ENCODE results near the gene LZIC.

The LZIC gene

DNA sequence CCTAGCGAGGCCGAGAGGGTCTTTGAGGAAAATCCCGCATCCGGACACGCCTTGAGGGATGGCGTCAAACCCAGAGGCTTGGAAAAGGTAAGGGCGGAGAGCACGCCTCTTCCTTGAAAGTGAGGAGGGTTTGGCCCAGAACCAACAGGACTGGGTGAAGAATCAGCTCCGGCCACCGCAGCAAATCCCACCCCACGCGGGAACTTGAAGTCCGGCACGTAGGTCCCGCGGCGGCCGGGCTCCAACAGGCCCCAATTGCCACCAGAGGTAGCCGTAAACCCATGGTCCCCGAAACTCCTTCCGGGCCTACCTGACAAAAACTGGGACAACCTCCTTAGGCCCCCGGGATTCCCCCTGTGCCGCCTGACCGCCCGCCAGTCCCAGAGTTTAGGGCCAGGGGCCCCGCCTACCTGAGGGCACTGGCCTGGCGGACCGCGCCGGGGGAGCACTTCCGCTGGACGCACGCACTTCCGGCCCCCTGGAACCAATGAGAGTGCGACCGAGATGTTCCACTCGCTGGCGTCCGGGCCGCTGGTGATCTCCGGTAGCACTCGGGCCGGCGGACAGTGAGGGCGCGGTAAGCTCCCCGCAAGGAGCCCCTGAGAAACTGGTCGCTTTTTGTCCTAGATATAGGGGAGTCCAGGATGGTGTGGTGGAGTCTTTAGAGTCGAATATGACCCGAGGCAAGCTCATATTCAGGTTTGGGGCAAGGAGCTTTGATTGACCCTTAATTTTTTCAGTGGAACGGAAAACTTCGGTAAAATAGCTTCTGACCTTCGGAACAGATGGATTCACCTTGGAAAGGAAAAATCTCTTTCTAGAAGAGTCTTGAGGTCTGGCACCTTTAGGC, at the start of gene LZIC, which contains the start of gene NMNAT1:
Gene LZIC, minus strand, starts transcription at position 453 of the 850 bp plus-strand sequence. CDS start 6,772 bp downstream, outside the sequence.
Gene NMNAT1, plus strand, starts transcription at position 537 of the 850 bp plus-strand sequence. CDS start 28,599 bp downstream, outside the sequence.
- Mint-ChIP-seq H3K9me3 (ENCODE audit: low read depth) (no peaks in the 10 kb centered on the region), H3K27ac (peak within 1 kb of the TSS; percentile 98), H3K36me3 (peaks cover 2% of the 10 kb centered on the region), H3K27me3 (no peaks in the 10 kb centered on the region), H3K4me3 (peak within 1 kb of the TSS; percentile 99), H3K4me1 (ENCODE audit: low read depth) (peaks cover 20% of the 10 kb centered on the region)

- Mint-ChIP-seq H3K36me3 (no peaks in the 10 kb centered on the region), H3K27me3 (peaks cover 10% of the 10 kb centered on the region), H3K27ac (no peak overlapping the region), H3K9me3 (ENCODE audit: low read depth) (no peaks in the 10 kb centered on the region), H3K4me3 (no peak overlapping the region), H3K4me1 (ENCODE audit: low read depth) (peaks cover 6% of the 10 kb centered on the region)
These were observed 49.7 kb upstream of the LZIC start for GRCh38 chr1:9992910-9993309.

DNA sequence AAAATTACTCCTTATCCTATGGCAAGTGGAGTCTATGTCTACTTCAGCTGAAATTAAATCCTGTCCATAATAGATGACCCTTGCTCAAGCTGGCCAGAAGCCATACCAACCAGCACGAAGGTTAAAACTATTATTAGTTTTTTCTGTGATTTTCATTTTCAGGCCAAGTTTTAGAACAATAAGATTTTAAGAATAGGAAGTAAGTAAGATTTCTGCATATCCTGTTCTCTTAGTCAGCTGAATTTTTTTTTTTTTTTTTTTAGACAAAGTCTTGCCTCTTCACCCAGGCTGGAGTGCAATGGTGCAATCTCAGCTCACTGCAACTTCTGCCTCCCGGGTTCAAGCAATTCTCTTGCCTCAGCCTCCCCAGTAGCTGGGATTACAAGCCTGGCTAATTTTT, 47.8 kb upstream of the LZIC start:
- H3K27ac Mint-ChIP-seq = no peak overlapping the region
- peaks cover 5% of the 10 kb centered on the region for H3K27me3 Mint-ChIP-seq
- no peaks in the 10 kb centered on the region for H3K9me3 Mint-ChIP-seq (ENCODE audit: low read depth)
- H3K36me3 Mint-ChIP-seq = no peaks in the 10 kb centered on the region
- H3K4me3 Mint-ChIP-seq = no peak overlapping the region
- no peaks in the 10 kb centered on the region for H3K4me1 Mint-ChIP-seq (ENCODE audit: low read depth)

DNA sequence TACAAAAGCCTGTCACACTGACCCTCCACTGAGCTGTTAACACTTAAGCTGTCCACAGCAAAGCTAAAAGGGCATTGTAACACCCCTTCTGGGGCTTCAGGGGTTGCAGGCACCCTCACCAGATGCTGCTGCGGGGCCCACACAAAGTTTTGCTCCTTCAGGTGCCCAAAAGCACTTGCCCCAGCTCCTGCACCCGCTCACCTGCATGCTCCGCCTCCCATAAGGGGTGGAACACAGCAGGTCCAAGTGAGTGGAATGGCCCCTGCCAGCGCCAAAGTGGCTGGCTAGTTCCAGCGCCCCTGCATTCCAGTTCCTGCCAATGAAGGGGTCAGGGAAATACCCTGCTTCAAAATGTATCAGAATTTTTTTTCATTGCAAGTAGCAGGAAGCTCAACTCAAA, 46.6 kb upstream of the LZIC start:
- Mint-ChIP-seq H3K4me1 (ENCODE audit: low read depth) (no peaks in the 10 kb centered on the region), H3K4me3 (no peak overlapping the region), H3K9me3 (ENCODE audit: low read depth) (no peaks in the 10 kb centered on the region), H3K27me3 (peaks cover 5% of the 10 kb centered on the region), H3K36me3 (no peaks in the 10 kb centered on the region), H3K27ac (no peak overlapping the region)

GRCh38 chr1:9985001-9985400, 41.8 kb upstream of the LZIC start:
- H3K27ac Mint-ChIP-seq = no peak overlapping the region
- H3K4me1 Mint-ChIP-seq (ENCODE audit: low read depth) = no peaks in the 10 kb centered on the region
- peaks cover 5% of the 10 kb centered on the region for H3K36me3 Mint-ChIP-seq
- no peaks in the 10 kb centered on the region for H3K27me3 Mint-ChIP-seq
- H3K4me3 Mint-ChIP-seq = no peak overlapping the region
- no peaks in the 10 kb centered on the region for H3K9me3 Mint-ChIP-seq (ENCODE audit: low read depth)

DNA sequence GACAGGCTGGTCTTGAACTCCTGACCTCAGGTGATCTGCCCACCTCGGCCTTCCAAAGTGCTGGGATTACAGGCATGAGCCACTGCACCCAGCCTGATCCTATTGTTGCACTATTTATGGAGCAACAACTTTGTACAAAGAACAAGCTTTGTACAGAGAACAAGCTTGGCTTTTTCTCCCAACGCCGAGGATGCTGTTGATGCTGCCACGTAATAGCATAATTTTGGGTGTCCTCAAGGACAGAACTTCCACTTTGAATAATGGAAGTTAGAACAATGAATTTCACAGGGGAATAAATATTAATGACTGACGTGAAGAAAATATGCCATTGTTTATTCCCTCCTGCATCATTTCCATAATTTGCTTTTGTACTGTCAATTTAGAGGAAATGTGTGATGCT, 41.1 kb upstream of the LZIC start:
- no peak overlapping the region for H3K4me3 Mint-ChIP-seq
- H3K9me3 Mint-ChIP-seq (ENCODE audit: low read depth) = no peaks in the 10 kb centered on the region
- no peaks in the 10 kb centered on the region for H3K27me3 Mint-ChIP-seq
- H3K27ac Mint-ChIP-seq = no peak overlapping the region
- H3K4me1 Mint-ChIP-seq (ENCODE audit: low read depth) = no peaks in the 10 kb centered on the region
- H3K36me3 Mint-ChIP-seq = peaks cover 5% of the 10 kb centered on the region

DNA sequence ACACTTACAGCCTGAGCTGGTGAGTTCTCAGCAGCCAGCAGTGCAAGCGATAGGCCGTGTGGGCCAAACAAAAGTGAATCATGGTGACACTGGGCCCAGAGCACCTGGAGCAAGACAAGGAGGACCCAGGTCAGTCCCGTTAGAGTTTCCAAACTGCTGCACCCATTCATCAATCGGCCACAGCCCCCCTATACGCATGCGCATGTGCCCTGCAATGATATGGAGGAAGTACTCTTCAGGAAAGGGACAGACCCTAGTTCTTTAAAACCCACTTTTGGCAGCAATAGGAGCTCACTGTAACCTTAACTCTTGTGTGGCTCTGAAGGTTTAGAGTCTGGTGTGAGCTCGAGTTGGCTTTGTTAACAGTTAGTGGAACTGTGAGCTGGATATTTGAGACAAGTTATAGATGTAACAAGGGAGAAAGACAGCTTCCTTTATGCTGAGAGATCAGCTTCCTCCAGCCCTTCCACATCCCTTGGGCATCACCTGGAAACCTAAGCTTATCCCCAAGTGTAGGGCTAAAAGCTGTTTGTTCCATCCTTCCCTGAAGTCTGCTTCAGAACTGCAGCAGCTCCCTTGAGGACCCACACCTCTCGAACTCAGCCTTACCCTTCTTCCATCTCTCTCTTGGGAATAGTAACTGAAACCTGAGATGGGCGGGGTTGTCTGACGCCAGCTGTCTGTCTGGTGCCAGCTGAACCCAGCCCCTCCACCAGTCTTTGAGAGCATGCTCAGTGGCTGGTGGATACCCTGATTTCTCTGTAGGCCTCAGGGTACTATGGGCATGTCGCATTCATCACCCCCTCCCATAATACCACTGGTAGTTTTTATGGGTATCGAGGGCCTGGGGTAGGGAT, 17.7 kb upstream of the LZIC start:
- no peak overlapping the region for H3K27ac Mint-ChIP-seq
- H3K36me3 Mint-ChIP-seq = no peaks in the 10 kb centered on the region
- no peaks in the 10 kb centered on the region for H3K9me3 Mint-ChIP-seq (ENCODE audit: low read depth)
- no peak overlapping the region for H3K4me3 Mint-ChIP-seq
- H3K27me3 Mint-ChIP-seq = no peaks in the 10 kb centered on the region
- no peaks in the 10 kb centered on the region for H3K4me1 Mint-ChIP-seq (ENCODE audit: low read depth)

DNA sequence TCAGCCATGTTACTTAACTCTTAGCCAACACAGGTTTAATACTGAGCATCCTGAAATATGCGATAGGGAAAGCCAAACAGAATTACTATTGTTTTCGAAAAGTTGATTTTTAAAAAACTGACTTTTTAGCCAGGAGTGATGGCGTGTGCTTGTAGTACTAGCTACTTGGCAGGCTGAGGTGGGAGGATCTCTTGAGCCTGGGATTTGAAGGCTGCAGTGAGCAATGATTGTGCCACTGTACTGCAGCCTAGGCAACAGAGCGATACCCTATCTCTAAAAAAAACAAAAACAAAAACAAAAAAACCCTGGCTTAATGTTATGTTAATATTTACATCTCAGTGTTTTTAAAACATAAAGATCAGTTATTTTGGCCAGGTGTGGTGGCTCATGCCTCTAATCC, 16.8 kb upstream of the LZIC start:
- no peak overlapping the region for H3K27ac Mint-ChIP-seq

DNA sequence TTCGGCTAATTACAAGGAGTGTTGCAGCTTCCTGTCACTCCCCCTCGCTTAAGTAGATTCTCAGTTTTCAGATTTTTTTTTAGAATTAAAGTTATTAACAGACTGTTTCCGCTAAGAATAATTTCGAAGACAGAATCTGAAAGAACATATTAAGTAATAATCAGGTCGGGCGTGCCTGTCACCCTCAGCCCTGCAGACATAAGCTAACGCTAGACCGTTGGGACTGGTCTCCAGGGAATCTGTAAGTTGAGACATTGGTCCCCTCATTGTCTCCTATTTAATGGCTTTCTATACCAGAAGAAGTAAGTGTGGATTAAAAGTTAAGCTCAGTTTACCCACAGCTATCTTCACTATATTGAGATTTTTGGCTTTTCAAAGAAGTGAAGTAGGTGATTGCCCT, 14.5 kb upstream of the LZIC start:
- Mint-ChIP-seq H3K4me1 (ENCODE audit: low read depth) (no peaks in the 10 kb centered on the region), H3K9me3 (ENCODE audit: low read depth) (no peaks in the 10 kb centered on the region), H3K27me3 (no peaks in the 10 kb centered on the region), H3K4me3 (no peak overlapping the region), H3K36me3 (no peaks in the 10 kb centered on the region), H3K27ac (no peak overlapping the region)

More for the DNA sequence above, 16.8 kb upstream of the LZIC start:
- Mint-ChIP-seq H3K36me3 (no peaks in the 10 kb centered on the region), H3K9me3 (ENCODE audit: low read depth) (no peaks in the 10 kb centered on the region), H3K4me3 (no peak overlapping the region), H3K27me3 (no peaks in the 10 kb centered on the region), H3K4me1 (ENCODE audit: low read depth) (no peaks in the 10 kb centered on the region)

GRCh38 chr1:9946315-9946714, 3.1 kb upstream of the LZIC start:
- Mint-ChIP-seq H3K4me1 (ENCODE audit: low read depth) (peaks cover 22% of the 10 kb centered on the region), H3K36me3 (peaks cover 2% of the 10 kb centered on the region), H3K27me3 (no peaks in the 10 kb centered on the region), H3K27ac (no peak overlapping the region), H3K4me3 (no peak overlapping the region), H3K9me3 (ENCODE audit: low read depth) (no peaks in the 10 kb centered on the region)

DNA sequence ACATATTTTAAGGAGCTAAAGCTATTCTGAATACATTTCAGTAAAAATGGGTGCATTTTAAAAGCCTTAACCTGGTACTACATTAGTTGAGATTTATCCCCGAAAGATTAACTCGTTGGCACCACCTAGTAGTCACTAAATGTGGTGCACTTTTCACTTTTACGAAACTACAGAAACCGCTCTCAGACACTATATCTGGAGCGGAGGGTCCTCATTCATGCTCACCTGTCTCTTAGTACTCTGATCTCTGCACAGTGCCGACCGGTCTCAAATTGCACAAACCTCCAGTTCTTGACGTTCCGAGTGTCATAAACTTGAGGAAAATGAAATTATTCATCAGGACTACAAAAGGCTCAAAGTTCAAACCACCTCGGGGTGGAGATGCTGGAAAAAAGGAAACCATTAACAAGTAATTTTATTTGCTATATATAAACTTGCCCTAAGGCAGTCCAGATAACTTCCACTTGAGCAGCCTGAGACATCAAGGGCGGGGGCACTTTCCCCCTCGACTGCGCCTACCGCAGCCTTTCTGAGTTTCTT, 722 bp downstream of the LZIC start:
- Mint-ChIP-seq H3K27ac (peak overlapping the region; percentile 98), H3K36me3 (peaks cover 2% of the 10 kb centered on the region), H3K4me3 (peak overlapping the region; percentile 99), H3K9me3 (ENCODE audit: low read depth) (no peaks in the 10 kb centered on the region), H3K4me1 (ENCODE audit: low read depth) (peaks cover 22% of the 10 kb centered on the region), H3K27me3 (no peaks in the 10 kb centered on the region)

DNA sequence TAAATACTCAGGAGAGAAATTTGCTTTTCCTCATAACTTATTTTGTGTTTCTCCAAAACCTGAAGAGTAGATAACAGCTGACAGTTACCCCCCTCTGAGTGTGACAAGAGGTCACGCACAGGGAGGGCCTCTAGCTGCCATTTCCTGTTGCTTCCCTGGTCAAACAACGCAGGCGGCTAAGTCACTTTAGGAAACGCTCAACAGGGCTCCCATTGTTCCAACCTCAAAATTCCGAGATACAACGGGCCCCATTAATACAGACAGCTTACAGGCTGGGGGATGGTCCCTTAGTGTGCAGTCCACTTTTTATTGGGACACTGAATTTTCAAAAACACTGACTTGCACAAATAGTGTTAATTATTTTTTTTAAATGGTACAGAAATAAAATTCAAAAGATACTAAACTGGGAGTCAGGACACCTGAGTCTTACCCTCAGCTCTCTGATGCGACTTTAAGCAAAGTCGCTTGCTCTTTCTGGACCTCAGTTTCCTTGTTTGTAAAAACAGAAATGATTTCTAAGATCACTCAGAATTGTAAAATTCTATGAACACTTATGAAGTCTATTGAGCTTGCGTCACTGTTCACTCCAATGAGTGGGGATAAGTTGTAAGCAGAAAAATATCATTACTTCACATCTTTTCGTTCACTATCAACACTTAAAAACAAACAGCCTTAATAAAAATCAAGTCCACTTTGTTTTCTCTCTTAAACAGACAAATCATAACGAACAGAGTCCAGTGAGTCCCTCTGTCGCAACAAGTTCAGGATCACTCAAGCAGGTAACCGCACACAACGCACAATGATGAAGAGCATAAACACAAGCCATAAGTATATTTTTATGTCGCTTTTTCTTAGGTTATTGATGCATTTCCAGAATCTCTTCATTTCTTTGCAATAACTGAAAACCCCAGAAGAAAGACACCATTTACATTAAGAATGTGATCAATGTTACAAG, 13.5 kb downstream of the LZIC start:
- Mint-ChIP-seq H3K27me3 (no peaks in the 10 kb centered on the region), H3K36me3 (peaks cover 12% of the 10 kb centered on the region), H3K27ac (no peak overlapping the region), H3K4me3 (no peak overlapping the region), H3K4me1 (ENCODE audit: low read depth) (no peaks in the 10 kb centered on the region), H3K9me3 (ENCODE audit: low read depth) (no peaks in the 10 kb centered on the region)

DNA sequence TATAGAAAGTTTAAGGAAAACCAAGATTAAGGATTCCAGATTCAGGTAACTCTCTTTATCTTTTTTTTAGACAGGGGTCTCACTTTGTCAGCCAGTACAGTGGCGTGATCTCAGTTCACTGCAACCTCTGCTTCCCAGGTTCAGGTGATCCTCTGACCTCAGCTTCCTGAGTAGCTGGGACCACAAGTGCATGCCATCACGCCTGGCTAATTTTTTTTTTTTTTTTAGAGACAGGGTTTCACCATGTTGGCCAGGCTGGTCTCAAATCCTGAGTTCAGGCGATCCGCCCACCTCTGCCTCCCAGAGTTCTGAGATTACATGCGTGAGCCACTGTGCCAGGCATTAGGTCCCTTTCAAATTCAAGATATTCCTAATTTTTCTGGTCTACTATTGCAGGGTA, 15.9 kb downstream of the LZIC start:
- peaks cover 4% of the 10 kb centered on the region for H3K36me3 Mint-ChIP-seq
- H3K27me3 Mint-ChIP-seq = no peaks in the 10 kb centered on the region
- H3K4me1 Mint-ChIP-seq (ENCODE audit: low read depth) = no peaks in the 10 kb centered on the region
- H3K27ac Mint-ChIP-seq = no peak overlapping the region
- H3K4me3 Mint-ChIP-seq = no peak overlapping the region
- no peaks in the 10 kb centered on the region for H3K9me3 Mint-ChIP-seq (ENCODE audit: low read depth)

- no peaks in the 10 kb centered on the region for H3K4me1 Mint-ChIP-seq (ENCODE audit: low read depth)
- no peaks in the 10 kb centered on the region for H3K36me3 Mint-ChIP-seq
- H3K27me3 Mint-ChIP-seq = no peaks in the 10 kb centered on the region
- H3K4me3 Mint-ChIP-seq = no peak overlapping the region
- H3K27ac Mint-ChIP-seq = no peak overlapping the region
- no peaks in the 10 kb centered on the region for H3K9me3 Mint-ChIP-seq (ENCODE audit: low read depth)
These were observed 20.8 kb downstream of the LZIC start for GRCh38 chr1:9922342-9922741.

Measured in activated naive CD8-positive, alpha-beta T cell (primary cell).